HepG2 (cell line): Measurements from ENCODE around the gene FAM200B. TPM values are rescaled to one million over a fixed set of nuclear protein-coding genes. Genes with fewer than 3 reads are reported as not detected.
A peak's percentile ranks its signal among the peaks of the same experiment; 100 is the strongest.

Experiments
- ARID4A ChIP-seq: sonication (generic); formaldehyde crosslinking; IDR thresholded peaks from 2 replicates; pipeline ENCODE4 v1.5.0; 2020; ENCODE audit warnings: mild to moderate bottlenecking, missing genetic modification reagents, borderline replicate concordance
- ARNT2 ChIP-seq: sonication (generic); formaldehyde crosslinking; IDR thresholded peaks from 2 replicates; pipeline ENCODE4 v1.8.0; 2022; ENCODE audit warnings: mild to moderate bottlenecking, low read depth, missing genetic modification reagents, moderate library complexity
- CENPX ChIP-seq: sonication (generic); formaldehyde crosslinking; IDR thresholded peaks from 2 replicates; pipeline ENCODE4 v1.9.0; 2021; ENCODE audit warnings: mild to moderate bottlenecking, missing genetic modification reagents, moderate library complexity
- ERF ChIP-seq: IDR thresholded peaks from 2 replicates; pipeline ENCODE4 v1.6.1; 2018; ENCODE audit warnings: missing biosample characterization, missing genetic modification reagents
- HNF1A ChIP-seq, 2 experiments: sonication (generic) in 1 of 2; formaldehyde crosslinking in 1 of 2; IDR thresholded peaks; 2 replicates each; pipeline versions ENCODE4 v1.4.0 to v1.6.1; 2016 to 2020; ENCODE audit warnings: borderline replicate concordance in 1 of 2, low read depth in 1 of 2, mild to moderate bottlenecking in 1 of 2, missing genetic modification reagents in 1 of 2
- HNF4G ChIP-seq, 2 experiments: sonication (generic) in 1 of 2; formaldehyde crosslinking in 1 of 2; IDR thresholded peaks; 2 replicates each; pipeline versions ENCODE4 v1.4.0 to v1.6.1; 2011 to 2020; ENCODE audit warnings: borderline replicate concordance in 2 of 2, low read depth in 2 of 2, mild to moderate bottlenecking in 2 of 2, low read length in 1 of 2, missing genetic modification reagents in 1 of 2, moderate library complexity in 1 of 2
- NBN ChIP-seq: fragments of 450-650 bp; conservative IDR thresholded peaks from 2 replicates; pipeline ENCODE4 v1.6.1; 2017
- SMAD1 ChIP-seq: sonication (generic); formaldehyde crosslinking; IDR thresholded peaks from 2 replicates; pipeline ENCODE4 v1.4.0; 2020; ENCODE audit warnings: missing genetic modification reagents, low read depth, mild to moderate bottlenecking, borderline replicate concordance
- TAF15 ChIP-seq: fragments of 200-400 bp; formaldehyde crosslinking; IDR thresholded peaks from one replicate; pipeline ENCODE4 v1.6.1; 2018; ENCODE audit warnings: mild to moderate bottlenecking, low read depth, low read length; ENCODE audit not compliant: poor library complexity, severe bottlenecking
- TSC22D2 ChIP-seq: sonication (generic); formaldehyde crosslinking; IDR thresholded peaks from 2 replicates; pipeline ENCODE4 v1.5.1; 2020; ENCODE audit warnings: missing genetic modification reagents, mild to moderate bottlenecking, borderline replicate concordance
- ZBTB7B ChIP-seq: sonication (generic); formaldehyde crosslinking; IDR thresholded peaks from 2 replicates; pipeline ENCODE4 v1.4.0; 2020; ENCODE audit warnings: missing genetic modification reagents
- ZNF20 ChIP-seq: sonication (generic); formaldehyde crosslinking; IDR thresholded peaks from 2 replicates; pipeline ENCODE4 v1.4.0; 2020; ENCODE audit warnings: mild to moderate bottlenecking, moderate library complexity, missing genetic modification reagents
- ZNF335 ChIP-seq: sonication (generic); formaldehyde crosslinking; IDR thresholded peaks from 2 replicates; pipeline ENCODE4 v1.4.0; 2020; ENCODE audit warnings: missing genetic modification reagents
- ZNF724P ChIP-seq: sonication (generic); formaldehyde crosslinking; IDR thresholded peaks from 2 replicates; pipeline ENCODE4 v1.8.0; 2022; ENCODE audit warnings: missing genetic modification reagents, borderline replicate concordance
- ZNF839 ChIP-seq: sonication (generic); formaldehyde crosslinking; IDR thresholded peaks from 2 replicates; pipeline ENCODE4 v1.4.0; 2020; ENCODE audit warnings: missing genetic modification reagents, mild to moderate bottlenecking, borderline replicate concordance
- polyA plus RNA-seq, 8 experiments: library from polyadenylated mRNA; depleted of rRNA in 3 of 8; stranded (reverse) in 7 of 8; unstranded in 1 of 8; fragments of >200 nt; fragmentation: Illumina TruSeq in 4 of 8; extraction: Trizol in 4 of 8; gene quantifications; 2 replicates each; pipeline versions ENCODE4 v1.2.1 to v1.2.3, GENCODE V29; 2011 to 2016; ENCODE audit warnings: low read depth in 4 of 8, missing spikeins in 1 of 8, mixed read lengths in 1 of 8; ENCODE audit not compliant: insufficient read depth in 1 of 8
- total RNA-seq, 5 experiments: library from RNA; depleted of rRNA; stranded (reverse); fragments of >200 nt; fragmentation: Illumina TruSeq; extraction: Trizol; gene quantifications; 2 replicates each; pipeline ENCODE4 v1.2.3, GENCODE V29; 2016; ENCODE audit warnings: low read depth in 1 of 5
- TF ChIP-seq, protein P1 (sequence below): sonication (generic); formaldehyde crosslinking; IDR thresholded peaks from 2 replicates; pipeline ENCODE4 v1.9.0; 2021; ENCODE audit warnings: missing genetic modification reagents, borderline replicate concordance

Gene FAM200B
- total and polyA plus RNA-seq, 2 of the 13 experiments (the other 11 are each of a cell fraction or from before 2014, with no cell fraction given), result 25.6 to 41.8 TPM

GRCh38 chr4:15654593-15655222 lies 26.9 kb upstream of the FAM200B start (continued):
- TF ChIP-seq ARNT2 (CRISPR knock-in tag) (0 out of 2 replicates have a peak, but pooled peaks have one; percentile 51), SMAD1 (CRISPR knock-in tag) (0 out of 2 replicates have a peak, but pooled peaks have one; percentile 16), HNF4G (IDR thresholded peaks at IDR 0.05; ENCODE audit: borderline replicate concordance, low read depth, low read length) (0 out of 2 replicates have a peak, but pooled peaks have one; percentile 4), HNF4G (CRISPR knock-in tag; IDR thresholded peaks at IDR 0.05; ENCODE audit: borderline replicate concordance, low read depth) (peak; percentile 23; the same call in 1 of the 2 replicates), TSC22D2 (CRISPR knock-in tag) (0 out of 2 replicates have a peak, but pooled peaks have one; percentile 13), ZBTB7B (CRISPR knock-in tag) (0 out of 2 replicates have a peak, but pooled peaks have one; percentile 21), TAF15 (no peak), ZNF724P (CRISPR knock-in tag) (no peak), ZNF839 (CRISPR knock-in tag) (0 out of 2 replicates have a peak, but pooled peaks have one; percentile 1), NBN (no peak), ERF (CRISPR knock-in tag) (no peak), CENPX (CRISPR knock-in tag) (no peak), ZNF20 (no peak), ZNF335 (no peak), ARID4A (CRISPR knock-in tag) (peak; percentile 71; the same call in 1 of the 2 replicates), HNF1A (IDR thresholded peaks at IDR 0.05; ENCODE audit: low read depth) (no peak), HNF1A (CRISPR knock-in tag; IDR thresholded peaks at IDR 0.05; ENCODE audit: borderline replicate concordance) (no peak)
- TF ChIP-seq, protein P1, sequence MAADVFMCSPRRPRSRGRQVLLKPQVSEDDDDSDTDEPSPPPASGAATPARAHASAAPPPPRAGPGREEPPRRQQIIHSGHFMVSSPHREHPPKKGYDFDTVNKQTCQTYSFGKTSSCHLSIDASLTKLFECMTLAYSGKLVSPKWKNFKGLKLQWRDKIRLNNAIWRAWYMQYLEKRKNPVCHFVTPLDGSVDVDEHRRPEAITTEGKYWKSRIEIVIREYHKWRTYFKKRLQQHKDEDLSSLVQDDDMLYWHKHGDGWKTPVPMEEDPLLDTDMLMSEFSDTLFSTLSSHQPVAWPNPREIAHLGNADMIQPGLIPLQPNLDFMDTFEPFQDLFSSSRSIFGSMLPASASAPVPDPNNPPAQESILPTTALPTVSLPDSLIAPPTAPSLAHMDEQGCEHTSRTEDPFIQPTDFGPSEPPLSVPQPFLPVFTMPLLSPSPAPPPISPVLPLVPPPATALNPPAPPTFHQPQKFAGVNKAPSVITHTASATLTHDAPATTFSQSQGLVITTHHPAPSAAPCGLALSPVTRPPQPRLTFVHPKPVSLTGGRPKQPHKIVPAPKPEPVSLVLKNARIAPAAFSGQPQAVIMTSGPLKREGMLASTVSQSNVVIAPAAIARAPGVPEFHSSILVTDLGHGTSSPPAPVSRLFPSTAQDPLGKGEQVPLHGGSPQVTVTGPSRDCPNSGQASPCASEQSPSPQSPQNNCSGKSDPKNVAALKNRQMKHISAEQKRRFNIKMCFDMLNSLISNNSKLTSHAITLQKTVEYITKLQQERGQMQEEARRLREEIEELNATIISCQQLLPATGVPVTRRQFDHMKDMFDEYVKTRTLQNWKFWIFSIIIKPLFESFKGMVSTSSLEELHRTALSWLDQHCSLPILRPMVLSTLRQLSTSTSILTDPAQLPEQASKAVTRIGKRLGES, result no peak
